Measurements from ENCODE around the gene OR5M8. TPM values are rescaled to one million over a fixed set of nuclear protein-coding genes. Genes with fewer than 3 reads are reported as not detected.

The OR5M8 gene
- total RNA-seq, 4 donors from 2014 or later: not detected

DNA sequence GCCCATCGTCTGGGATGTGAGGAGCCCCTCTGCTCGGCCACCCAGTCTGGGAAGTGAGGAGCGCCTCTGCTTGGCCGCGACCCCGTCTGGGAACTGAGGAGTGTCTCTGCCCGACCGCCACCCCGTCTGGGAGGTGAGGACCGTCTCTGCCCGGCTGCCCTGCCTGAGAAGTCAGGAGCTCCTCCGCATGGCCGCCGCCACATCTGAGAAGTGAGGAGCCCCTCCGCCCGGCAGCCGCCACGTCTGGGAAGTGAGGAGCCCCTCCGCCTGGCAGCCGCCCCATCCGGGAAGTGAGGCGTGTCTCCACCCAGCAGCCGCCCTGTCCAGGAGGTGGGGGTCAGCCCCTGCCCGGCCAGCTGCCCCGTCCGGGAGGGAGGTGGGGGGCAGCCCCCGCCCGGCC, 5.8 kb upstream of the OR5M8 start:
- no peak for TF ChIP-seq POLR2A (IDR thresholded peaks at IDR 0.05)
- TF ChIP-seq, protein P1, sequence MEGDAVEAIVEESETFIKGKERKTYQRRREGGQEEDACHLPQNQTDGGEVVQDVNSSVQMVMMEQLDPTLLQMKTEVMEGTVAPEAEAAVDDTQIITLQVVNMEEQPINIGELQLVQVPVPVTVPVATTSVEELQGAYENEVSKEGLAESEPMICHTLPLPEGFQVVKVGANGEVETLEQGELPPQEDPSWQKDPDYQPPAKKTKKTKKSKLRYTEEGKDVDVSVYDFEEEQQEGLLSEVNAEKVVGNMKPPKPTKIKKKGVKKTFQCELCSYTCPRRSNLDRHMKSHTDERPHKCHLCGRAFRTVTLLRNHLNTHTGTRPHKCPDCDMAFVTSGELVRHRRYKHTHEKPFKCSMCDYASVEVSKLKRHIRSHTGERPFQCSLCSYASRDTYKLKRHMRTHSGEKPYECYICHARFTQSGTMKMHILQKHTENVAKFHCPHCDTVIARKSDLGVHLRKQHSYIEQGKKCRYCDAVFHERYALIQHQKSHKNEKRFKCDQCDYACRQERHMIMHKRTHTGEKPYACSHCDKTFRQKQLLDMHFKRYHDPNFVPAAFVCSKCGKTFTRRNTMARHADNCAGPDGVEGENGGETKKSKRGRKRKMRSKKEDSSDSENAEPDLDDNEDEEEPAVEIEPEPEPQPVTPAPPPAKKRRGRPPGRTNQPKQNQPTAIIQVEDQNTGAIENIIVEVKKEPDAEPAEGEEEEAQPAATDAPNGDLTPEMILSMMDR (IDR thresholded peaks at IDR 0.05): no peak
- intact Hi-C loops (cut with DNase I; ENCODE audit: low total_unique reads): no loop called here
- no peak overlapping the region for H3K4me3 ChIP-seq (ENCODE audit: low read depth, poor library complexity, severe bottlenecking)
- WGBS, 2 donors: 96 to 98% methylated on average over 9 to 19 of the region's 28 CpGs
- no peak for DNase-seq (ENCODE audit: low spot score in 2 of 2)

DNA sequence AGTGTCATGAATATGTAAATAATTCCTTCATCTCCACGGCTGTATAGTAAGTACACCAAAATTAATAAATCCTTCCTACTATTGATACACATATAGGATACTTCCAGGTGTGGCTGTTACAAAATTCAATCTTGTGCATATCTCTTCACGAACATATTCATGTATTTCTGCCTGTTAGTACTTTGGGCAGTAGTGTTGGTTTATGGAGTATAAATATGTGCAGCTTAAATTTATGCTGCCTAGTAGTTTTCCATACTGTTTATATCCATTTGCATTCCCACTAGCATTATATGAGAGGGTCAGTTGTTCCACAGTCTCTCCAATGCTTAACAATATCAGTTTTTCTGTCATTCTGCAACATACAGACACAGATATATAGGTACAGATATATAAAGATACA, 3.9 kb upstream of the OR5M8 start:
- DNase-seq (ENCODE audit: low spot score in 2 of 2): no peak
- H3K4me3 ChIP-seq (ENCODE audit: low read depth, poor library complexity, severe bottlenecking): no peak overlapping the region
- intact Hi-C loops (cut with DNase I; ENCODE audit: low total_unique reads): no loop called here
- TF ChIP-seq, protein P1 (IDR thresholded peaks at IDR 0.05): no peak
- TF ChIP-seq POLR2A (IDR thresholded peaks at IDR 0.05): no peak
- 84 to 87% methylated on average over 2 of the region's 2 CpGs for WGBS, 2 donors

DNA sequence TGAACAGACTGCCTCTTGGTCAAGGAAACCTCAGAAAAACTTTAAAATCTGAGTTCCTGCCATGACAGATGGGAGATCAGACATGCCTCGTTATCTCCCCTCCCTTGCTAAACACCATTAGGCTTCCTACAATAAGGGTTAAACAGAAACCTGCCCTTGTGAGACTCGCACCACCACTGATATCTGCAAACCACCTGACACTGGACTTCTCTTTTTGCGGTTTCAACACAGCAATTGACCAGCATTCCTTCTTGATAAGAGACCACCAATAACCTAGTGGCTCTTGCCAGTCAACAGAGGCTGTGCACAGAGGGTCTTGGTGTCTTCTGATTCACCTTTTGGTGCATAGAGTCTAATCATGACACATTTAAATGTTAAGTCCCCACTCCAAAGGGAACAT, 4.4 kb downstream of the OR5M8 start:
- WGBS, 2 donors: 71 to 72% methylated on average over 3 of the region's 3 CpGs

DNA sequence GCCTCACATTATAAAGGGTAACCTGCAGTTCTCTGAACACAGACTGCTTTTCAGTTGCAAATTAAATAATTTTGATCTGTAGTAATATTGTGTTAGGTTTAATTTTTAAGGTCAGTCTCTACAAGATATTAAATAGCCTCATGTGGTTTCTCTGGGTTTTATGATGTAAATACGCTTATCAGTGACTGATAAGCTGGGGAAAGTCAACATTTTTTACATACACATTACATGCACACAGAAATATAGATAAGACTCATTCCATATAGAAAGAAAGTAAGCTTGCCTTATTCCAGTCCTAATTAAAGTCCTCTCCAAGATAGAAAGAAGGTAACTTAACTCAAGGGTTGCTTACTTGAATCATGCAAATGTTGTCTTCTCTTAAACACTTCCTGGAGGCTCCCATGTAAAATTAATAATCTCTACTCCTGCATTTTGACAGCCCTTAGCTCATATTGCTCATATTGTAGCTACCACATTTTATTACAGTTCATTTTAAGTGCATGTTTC, 16.4 kb downstream of the OR5M8 start:
- 81 to 87% methylated on average over 1 of the region's 1 CpG for WGBS, 2 donors
- intact Hi-C loops (cut with DNase I; ENCODE audit: low total_unique reads): no loop called here
- TF ChIP-seq, protein P1 (IDR thresholded peaks at IDR 0.05): no peak
- no peak for TF ChIP-seq POLR2A (IDR thresholded peaks at IDR 0.05)
- H3K4me3 ChIP-seq (ENCODE audit: low read depth, poor library complexity, severe bottlenecking): no peak overlapping the region
- no peak for DNase-seq (ENCODE audit: low spot score in 2 of 2)

More for the DNA sequence above, 4.4 kb downstream of the OR5M8 start:
- DNase-seq (ENCODE audit: low spot score in 2 of 2): no peak
- TF ChIP-seq, protein P1 (IDR thresholded peaks at IDR 0.05): no peak
- TF ChIP-seq POLR2A (IDR thresholded peaks at IDR 0.05): no peak
- intact Hi-C loops (cut with DNase I; ENCODE audit: low total_unique reads): no loop called here
- H3K4me3 ChIP-seq (ENCODE audit: low read depth, poor library complexity, severe bottlenecking): no peak overlapping the region

DNA sequence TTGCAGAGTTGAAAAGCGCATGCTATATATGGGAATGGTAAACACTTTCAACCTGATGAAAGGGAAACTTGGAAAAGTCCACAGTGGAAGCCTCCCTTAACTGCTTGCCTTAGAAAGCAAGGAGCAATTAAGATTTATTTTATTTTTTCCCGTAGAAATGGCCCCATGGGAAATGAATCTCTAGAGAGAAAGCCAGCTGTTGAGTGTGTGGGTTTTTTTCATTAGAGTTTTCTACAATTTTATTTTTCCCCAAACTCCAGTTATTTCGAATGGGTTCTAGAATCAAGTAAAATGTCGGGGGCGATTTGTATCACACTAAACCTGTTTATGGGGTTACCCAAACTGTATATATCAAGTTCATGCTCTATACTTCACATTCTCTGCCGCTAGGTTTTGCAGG, 17.9 kb downstream of the OR5M8 start, which contains the start of gene OR5M3:
TSS of gene OR5M3 (minus strand) at position 101 of the 400 bp plus-strand sequence. CDS start 2,855 bp downstream, outside the sequence.
- WGBS, 2 donors: 79 to 80% methylated on average over 6 of the region's 6 CpGs
- no peak for DNase-seq (ENCODE audit: low spot score in 2 of 2)
- TF ChIP-seq, protein P1 (IDR thresholded peaks at IDR 0.05): no peak
- TF ChIP-seq POLR2A (IDR thresholded peaks at IDR 0.05): no peak
- intact Hi-C loops (cut with DNase I; ENCODE audit: low total_unique reads): no loop called here
- no peak within 1 kb of the TSS for H3K4me3 ChIP-seq (ENCODE audit: low read depth, poor library complexity, severe bottlenecking)

DNA sequence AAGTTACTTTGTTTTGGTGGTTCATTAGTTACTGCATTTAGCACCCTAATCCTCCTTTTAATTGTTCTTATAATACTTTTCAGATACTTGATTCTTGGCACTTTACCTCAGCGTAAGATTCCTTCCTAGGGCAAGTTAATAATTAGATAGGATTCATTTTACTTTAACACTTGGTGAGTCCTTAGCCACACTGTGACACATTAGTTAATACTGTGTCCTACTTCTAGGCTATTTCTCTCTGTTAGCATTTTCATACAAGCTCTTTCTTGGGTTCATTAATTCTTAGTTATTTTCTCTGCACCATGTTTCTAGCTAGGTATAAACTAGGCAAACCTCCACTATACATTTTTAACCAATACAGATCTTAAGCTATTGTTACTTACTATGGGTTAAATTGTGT, 34.1 kb downstream of the OR5M8 start:
- H3K4me3 ChIP-seq (ENCODE audit: low read depth, poor library complexity, severe bottlenecking): no peak overlapping the region
- intact Hi-C loops (cut with DNase I; ENCODE audit: low total_unique reads): no loop called here
- 88 to 95% methylated on average over 1 of the region's 1 CpG for WGBS, 2 donors
- TF ChIP-seq, protein P1 (IDR thresholded peaks at IDR 0.05): no peak
- TF ChIP-seq POLR2A (IDR thresholded peaks at IDR 0.05): no peak
- DNase-seq (ENCODE audit: low spot score in 2 of 2): no peak

Data from lower leg skin (tissue), 4 donors.